DOHH2 (cell line): ENCODE measurements around the gene HAND2.

Experiments used
- CTCF ChIP-seq: fragments of 200-600 bp; sonication (generic); IDR thresholded peaks from one replicate; pipeline ENCODE4 v1.5.1; 2014; ENCODE audit warnings: antibody characterized with exemption, mild to moderate bottlenecking, low read depth, low read length; ENCODE audit not compliant: poor library complexity, severe bottlenecking
- EZH2phosphoT487 ChIP-seq: fragments of 200-600 bp; sonication (generic); IDR thresholded peaks from 2 replicates; pipeline ENCODE4 v1.6.1; 2017; ENCODE audit warnings: borderline replicate concordance, mild to moderate bottlenecking, antibody characterized with exemption, low read length, moderate library complexity, mixed read lengths

GRCh38 chr4:173485164-173485563 is 44.9 kb downstream of the HAND2 start:
- no peak for TF ChIP-seq CTCF
- TF ChIP-seq EZH2phosphoT487, result no peak
